ENCODE measurements around the gene NLRP9. TPM values are rescaled to one million over a fixed set of nuclear protein-coding genes. Genes with fewer than 3 reads are reported as not detected.
"Not testable (repeated sequence)": the region's sequence is repeated elsewhere in the genome, so short reads cannot be mapped to it uniquely, and the experiment has no call there.

NLRP9 gene
- total and polyA plus RNA-seq, 10 donors = not detected

GRCh38 chr19:55766466-55766865 is 28.3 kb upstream of the NLRP9 start:
- WGBS, 5 donors = 56 to 72% (median 62%) methylated on average over 7 of the region's 7 CpGs
- TF ChIP-seq, protein P1, sequence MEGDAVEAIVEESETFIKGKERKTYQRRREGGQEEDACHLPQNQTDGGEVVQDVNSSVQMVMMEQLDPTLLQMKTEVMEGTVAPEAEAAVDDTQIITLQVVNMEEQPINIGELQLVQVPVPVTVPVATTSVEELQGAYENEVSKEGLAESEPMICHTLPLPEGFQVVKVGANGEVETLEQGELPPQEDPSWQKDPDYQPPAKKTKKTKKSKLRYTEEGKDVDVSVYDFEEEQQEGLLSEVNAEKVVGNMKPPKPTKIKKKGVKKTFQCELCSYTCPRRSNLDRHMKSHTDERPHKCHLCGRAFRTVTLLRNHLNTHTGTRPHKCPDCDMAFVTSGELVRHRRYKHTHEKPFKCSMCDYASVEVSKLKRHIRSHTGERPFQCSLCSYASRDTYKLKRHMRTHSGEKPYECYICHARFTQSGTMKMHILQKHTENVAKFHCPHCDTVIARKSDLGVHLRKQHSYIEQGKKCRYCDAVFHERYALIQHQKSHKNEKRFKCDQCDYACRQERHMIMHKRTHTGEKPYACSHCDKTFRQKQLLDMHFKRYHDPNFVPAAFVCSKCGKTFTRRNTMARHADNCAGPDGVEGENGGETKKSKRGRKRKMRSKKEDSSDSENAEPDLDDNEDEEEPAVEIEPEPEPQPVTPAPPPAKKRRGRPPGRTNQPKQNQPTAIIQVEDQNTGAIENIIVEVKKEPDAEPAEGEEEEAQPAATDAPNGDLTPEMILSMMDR (IDR thresholded peaks at IDR 0.05 in 8 of 11, conservative IDR thresholded peaks at IDR 0.05 in 3 of 11) = no peak
- TF ChIP-seq POLR2AphosphoS5 (IDR thresholded peaks at IDR 0.05) (no peak), POLR2A (IDR thresholded peaks at IDR 0.05) (no peak)
- intact Hi-C loops (cut with DNase I; ENCODE audit: low total_unique reads) = no loop called here

DNA sequence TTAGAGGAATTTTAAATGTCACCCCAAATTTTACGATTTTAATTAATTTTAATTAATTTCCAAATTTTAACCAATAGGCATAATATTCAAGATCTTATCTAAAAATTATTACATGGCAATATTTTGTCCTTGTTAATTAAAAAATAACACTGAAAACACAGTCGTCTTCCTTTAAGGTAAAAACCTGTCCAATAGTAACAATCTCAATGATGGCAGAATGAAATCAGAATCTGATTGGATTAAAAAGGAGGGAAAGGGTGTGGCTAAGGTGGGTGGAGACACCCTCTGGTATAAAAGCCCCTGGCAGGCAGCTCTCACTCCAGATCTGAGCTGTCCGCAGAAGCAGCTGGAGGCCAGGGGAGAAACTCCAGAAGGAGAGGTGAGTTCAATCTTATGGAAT is 20.6 kb upstream of the NLRP9 start, which contains the start of gene RFPL4A:
Gene RFPL4A (plus strand): TSS at position 301 of the 400 bp plus-strand sequence. CDS start 2,704 bp downstream, outside the sequence.
- DNase-seq; H3K4me1 ChIP-seq; H3K27ac ChIP-seq; H3K4me3 ChIP-seq; H3K36me3 ChIP-seq; intact Hi-C loops (cut with DNase I; ENCODE audit: low total_unique reads): not testable (repeated sequence)
- H3K27me3 ChIP-seq (replicated peaks in 1 of 7) = peaks cover 0 to 13% (median 0%) of the 10 kb centered on the region in 7 donors
- H3K9me3 ChIP-seq = peaks cover 0 to 10% (median 0%) of the 10 kb centered on the region in 8 donors
- WGBS, 5 donors = 83 to 96% (median 90%) methylated on average over 2 to 3 of the region's 3 CpGs

More at GRCh38 chr19:55766466-55766865, 28.3 kb upstream of the NLRP9 start:
- no peaks in the 10 kb centered on the region for H3K4me1 ChIP-seq
- no peak overlapping the region for H3K4me3 ChIP-seq
- H3K27ac ChIP-seq = no peak overlapping the region
- peaks cover 0 to 15% (median 3%) of the 10 kb centered on the region in 7 donors for H3K27me3 ChIP-seq (replicated peaks in 1 of 7)
- no peak for DNase-seq
- H3K9me3 ChIP-seq = peaks cover 0 to 21% (median 3%) of the 10 kb centered on the region in 8 donors
- H3K36me3 ChIP-seq = no peaks in the 10 kb centered on the region

GRCh38 chr19:55756808-55757207 is 18.6 kb upstream of the NLRP9 start:
- H3K36me3 ChIP-seq; DNase-seq; H3K27ac ChIP-seq; H3K4me1 ChIP-seq; H3K4me3 ChIP-seq; intact Hi-C loops (cut with DNase I; ENCODE audit: low total_unique reads): not testable (repeated sequence)
- peaks cover 0 to 20% (median 0%) of the 10 kb centered on the region in 7 donors for H3K27me3 ChIP-seq (replicated peaks in 1 of 7)
- 76 to 83% (median 79%) methylated on average over 4 of the region's 4 CpGs for WGBS, 5 donors
- H3K9me3 ChIP-seq = peaks cover 0 to 10% (median 0%) of the 10 kb centered on the region in 8 donors

DNA sequence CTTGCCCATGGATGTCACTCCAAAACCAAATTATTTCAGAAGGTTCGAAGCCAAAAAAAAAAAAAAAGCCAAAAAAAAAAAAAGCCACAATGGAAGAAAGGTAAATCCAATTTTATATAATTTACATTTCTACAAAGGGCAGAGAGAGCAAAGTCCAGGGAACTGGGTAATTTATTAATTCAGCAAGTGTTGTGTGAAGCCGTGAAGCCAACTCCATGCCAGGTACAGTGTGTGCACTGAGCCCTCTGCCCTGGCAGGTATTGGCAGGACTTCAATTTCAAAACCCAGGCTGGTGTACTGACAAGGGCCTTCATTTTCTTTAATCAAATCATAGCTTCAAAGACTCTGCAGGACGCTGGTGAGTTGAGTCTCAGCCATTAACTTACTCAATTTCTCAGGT is 15.2 kb upstream of the NLRP9 start:
- TF ChIP-seq, protein P1 (IDR thresholded peaks at IDR 0.05 in 8 of 11, conservative IDR thresholded peaks at IDR 0.05 in 3 of 11) = no peak
- intact Hi-C loops (cut with DNase I; ENCODE audit: low total_unique reads) = no loop called here
- Histone ChIP-seq H3K4me1 (no peaks in the 10 kb centered on the region), H3K9me3 (peaks cover 0 to 5% (median 0%) of the 10 kb centered on the region in 8 donors), H3K36me3 (no peaks in the 10 kb centered on the region), H3K27me3 (replicated peaks in 1 of 7) (peaks cover 0 to 16% (median 0%) of the 10 kb centered on the region in 7 donors), H3K4me3 (no peak overlapping the region), H3K27ac (no peak overlapping the region)
- DNase-seq = no peak
- 65 to 82% (median 71%) methylated on average over 3 of the region's 3 CpGs for WGBS, 5 donors

- no peak for DNase-seq
- H3K27ac ChIP-seq = no peak overlapping the region
- no peaks in the 10 kb centered on the region for H3K36me3 ChIP-seq
- intact Hi-C loops (cut with DNase I; ENCODE audit: low total_unique reads) = no loop called here
- no peaks in the 10 kb centered on the region for H3K9me3 ChIP-seq
- H3K4me1 ChIP-seq = no peaks in the 10 kb centered on the region
- H3K27me3 ChIP-seq (replicated peaks in 1 of 7) = peaks cover 0 to 12% (median 0%) of the 10 kb centered on the region in 7 donors
- no peak overlapping the region for H3K4me3 ChIP-seq
- TF ChIP-seq POLR2A (IDR thresholded peaks at IDR 0.05) = no peak
- TF ChIP-seq POLR2AphosphoS5 (IDR thresholded peaks at IDR 0.05) = no peak
- TF ChIP-seq, protein P1 (IDR thresholded peaks at IDR 0.05 in 8 of 11, conservative IDR thresholded peaks at IDR 0.05 in 3 of 11) = no peak
- 83 to 95% (median 87%) methylated on average over 6 of the region's 6 CpGs for WGBS, 5 donors
These were observed 12.5 kb upstream of the NLRP9 start for GRCh38 chr19:55750715-55751114.

DNA sequence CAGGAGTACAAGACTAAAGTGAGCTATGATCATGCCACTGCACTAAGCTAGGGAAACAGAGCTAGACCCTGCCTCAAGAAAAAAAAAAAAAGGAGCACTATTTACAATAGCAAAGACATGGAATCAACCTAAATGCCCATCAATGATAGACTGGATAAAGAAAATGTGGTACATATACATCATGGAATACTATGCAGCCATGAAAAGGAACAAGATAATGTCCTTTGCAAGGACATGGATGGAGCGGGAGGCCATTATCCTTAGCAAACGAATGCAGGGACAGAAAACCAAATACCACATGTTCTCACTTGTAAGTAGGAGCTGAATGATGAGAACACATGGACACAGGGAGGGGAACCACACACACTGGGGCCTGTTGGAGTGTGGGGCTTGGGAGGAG is 7.8 kb downstream of the NLRP9 start:
- H3K4me3 ChIP-seq; H3K4me1 ChIP-seq; DNase-seq; intact Hi-C loops (cut with DNase I; ENCODE audit: low total_unique reads); H3K36me3 ChIP-seq; H3K27ac ChIP-seq: not testable (repeated sequence)
- WGBS, 5 donors = 74 to 87% (median 83%) methylated on average over 2 of the region's 2 CpGs
- Histone ChIP-seq H3K27me3 (replicated peaks in 1 of 7) (peaks cover 0 to 27% (median 0%) of the 10 kb centered on the region in 7 donors), H3K9me3 (peaks cover 0 to 12% (median 5%) of the 10 kb centered on the region in 8 donors)

Measured in spleen (tissue), 11 donors.